HG02763 (cell line): ENCODE data around the gene HSPA8.
"Not testable (repeated sequence)": the region's sequence is repeated elsewhere in the genome, so short reads cannot be mapped to it uniquely, and the experiment has no call there.

ENCODE experiments used
- ATAC-seq: cut with Tn5 transposase; IDR thresholded peaks from one replicate; pipeline ENCODE4 v1.9.1; 2021; ENCODE audit warnings: mild to moderate bottlenecking, moderate library complexity; ENCODE audit not compliant: unreplicated experiment

HSPA8 gene

GRCh38 chr11:123072762-123073161 lies 10.8 kb upstream of the HSPA8 start:
- no peak for ATAC-seq

GRCh38 chr11:123072332-123072761 lies 10.4 kb upstream of the HSPA8 start:
- no peak for ATAC-seq

GRCh38 chr11:123069908-123070821 lies 8.2 kb upstream of the HSPA8 start:
- ATAC-seq, result peak; percentile 59

DNA sequence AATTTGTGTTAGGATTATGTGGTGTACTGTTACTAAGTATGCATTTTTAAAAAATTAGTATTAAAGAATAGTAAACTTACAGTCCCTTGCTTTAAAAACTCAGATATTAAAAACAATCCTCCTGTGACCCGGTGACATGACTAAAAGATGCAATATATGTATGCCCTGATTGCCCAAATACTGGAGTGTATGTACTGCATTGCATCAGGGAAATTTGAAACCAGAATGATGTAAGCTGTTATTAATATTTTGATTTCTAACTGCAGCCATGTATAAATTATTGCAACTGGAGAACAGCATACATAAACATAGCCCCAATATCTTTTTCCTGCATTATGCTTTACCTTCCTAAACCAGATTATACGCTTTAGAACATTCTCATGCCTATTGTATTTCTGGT lies 3.7 kb upstream of the HSPA8 start:
- no peak for ATAC-seq

- ATAC-seq, result no peak
These were observed 2.1 kb upstream of the HSPA8 start for GRCh38 chr11:123063826-123064657.

GRCh38 chr11:123062892-123063825 lies 1.2 kb upstream of the HSPA8 start:
- ATAC-seq, result no peak

DNA sequence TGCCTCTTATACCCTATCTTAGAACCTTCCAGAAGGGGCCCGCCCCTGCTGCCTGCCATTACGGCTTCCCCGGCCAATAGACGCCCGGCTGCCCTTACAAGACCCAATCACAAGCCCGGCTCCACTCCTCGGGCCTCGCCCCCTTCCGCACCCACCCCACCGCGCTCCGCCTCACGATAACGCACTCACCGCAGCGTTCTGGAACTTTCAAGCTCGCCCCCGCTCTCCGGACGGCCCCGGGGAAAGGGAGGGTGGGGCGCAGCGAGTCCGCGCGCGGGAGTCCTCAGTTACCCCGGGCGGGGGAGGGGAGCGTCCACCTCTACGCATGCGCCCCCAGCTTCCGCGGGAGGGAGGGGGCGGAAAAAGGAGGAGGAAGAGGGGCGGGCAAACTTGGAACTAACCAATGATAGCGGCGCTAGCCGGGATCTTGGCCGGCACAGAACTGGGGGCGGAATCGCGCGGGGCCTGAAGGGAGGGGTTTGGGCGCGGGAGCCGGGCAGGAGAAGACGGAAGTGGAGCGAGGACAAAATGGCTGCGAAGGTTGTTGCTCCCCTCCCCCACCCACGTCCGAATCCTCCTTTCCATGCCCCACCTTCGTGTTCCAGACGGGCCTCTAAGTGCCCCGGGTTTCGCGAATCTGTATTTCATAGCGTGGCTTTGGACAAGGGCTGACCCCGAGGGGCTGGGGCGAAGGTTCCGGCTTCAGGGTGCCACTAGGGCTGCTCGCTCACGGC lies 389 bp upstream of the HSPA8 start:
- ATAC-seq, result peak; percentile 87

DNA sequence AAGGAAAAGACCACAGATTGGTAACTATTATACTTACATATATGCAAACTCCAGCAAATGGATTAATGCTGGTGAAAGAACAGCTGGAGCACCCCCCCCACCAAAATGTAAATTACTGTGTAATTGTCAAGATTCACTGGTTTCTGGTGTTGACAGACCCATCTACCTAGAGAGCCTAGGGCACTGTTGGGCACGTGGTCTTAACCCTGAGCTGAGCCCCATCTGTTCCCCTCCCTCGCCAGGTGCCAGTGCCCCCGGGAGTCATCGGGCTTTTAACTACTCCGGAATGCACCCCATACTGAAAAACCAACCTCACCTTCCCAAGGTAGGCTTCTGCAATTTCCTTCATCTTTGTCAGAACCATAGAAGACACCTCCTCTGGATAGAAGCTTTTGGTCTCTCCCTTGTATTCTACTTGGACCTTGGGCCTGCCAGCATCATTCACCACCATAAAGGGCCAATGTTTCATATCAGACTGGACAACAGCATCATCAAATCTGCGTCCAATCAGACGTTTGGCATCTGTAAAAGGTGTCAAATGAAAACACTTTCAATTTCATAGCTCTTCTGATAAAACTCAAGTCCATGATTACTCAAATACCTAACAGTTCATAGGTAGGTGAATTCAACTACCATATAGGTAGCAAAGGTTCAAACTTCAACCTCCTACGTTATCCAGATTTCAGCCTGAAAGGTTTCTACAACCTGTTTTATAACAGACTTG lies 1.5 kb downstream of the HSPA8 start:
- ATAC-seq, result no peak

DNA sequence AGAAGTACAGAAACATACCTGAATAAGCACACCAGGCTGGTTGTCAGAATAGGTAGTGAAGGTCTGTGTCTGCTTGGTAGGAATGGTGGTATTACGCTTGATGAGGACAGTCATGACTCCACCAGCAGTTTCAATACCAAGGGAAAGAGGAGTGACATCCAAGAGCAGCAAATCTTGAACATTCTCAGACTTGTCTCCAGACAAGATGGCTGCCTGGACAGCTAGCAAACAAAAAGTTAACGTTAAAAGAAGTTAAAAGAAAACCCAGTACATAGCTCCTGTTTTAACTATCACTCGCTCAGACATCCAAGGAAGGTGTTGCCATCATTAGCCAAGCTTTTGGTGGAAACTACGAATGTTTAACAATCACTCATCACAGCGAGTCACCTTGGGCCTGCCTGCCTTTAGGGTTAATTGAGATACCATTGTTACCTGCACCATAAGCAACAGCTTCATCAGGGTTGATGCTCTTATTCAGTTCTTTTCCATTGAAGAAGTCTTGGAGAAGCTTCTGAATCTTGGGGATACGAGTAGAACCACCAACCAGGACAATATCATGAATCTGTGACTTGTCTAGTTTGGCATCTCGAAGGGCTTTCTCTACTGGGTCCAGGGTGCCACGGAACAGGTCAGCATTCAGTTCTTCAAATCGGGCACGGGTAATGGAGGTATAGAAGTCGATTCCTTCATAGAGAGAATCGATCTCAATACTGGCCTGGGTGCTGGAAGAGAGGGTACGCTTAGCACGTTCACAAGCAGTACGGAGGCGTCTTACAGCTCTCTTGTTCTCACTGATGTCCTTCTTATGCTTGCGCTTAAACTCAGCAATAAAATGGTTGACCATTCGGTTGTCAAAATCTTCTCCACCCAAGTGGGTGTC lies 2.7 kb downstream of the HSPA8 start:
- ATAC-seq, result not testable (repeated sequence)

DNA sequence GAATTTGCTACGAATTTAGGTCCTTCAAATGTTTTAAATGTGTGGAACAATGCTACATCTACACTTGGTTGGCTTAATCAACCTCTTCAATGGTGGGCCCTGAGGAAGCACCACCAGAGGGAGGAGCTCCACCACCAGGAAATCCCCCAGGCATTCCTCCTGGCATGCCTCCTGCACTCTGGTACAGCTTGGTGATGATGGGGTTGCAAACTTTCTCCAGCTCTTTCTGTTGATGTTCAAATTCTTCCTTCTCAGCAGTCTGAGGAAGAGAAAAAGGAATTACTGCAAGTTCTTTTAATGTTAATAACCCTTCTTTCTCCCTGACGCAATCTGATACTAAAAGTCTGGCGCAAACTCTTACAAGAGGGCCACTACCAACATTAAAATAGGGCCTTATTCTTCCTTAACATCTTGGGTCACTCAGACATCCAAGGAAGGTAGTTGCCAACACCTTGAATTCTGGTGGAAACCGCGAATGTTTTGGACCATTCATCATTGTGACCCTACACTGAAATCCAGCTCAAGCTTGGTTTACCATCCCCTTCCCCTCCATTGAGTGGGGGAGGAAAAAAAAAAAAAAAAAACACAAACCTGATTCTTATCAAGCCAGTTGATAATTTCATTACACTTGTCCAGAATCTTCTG lies 4.2 kb downstream of the HSPA8 start:
- ATAC-seq, result no peak

DNA sequence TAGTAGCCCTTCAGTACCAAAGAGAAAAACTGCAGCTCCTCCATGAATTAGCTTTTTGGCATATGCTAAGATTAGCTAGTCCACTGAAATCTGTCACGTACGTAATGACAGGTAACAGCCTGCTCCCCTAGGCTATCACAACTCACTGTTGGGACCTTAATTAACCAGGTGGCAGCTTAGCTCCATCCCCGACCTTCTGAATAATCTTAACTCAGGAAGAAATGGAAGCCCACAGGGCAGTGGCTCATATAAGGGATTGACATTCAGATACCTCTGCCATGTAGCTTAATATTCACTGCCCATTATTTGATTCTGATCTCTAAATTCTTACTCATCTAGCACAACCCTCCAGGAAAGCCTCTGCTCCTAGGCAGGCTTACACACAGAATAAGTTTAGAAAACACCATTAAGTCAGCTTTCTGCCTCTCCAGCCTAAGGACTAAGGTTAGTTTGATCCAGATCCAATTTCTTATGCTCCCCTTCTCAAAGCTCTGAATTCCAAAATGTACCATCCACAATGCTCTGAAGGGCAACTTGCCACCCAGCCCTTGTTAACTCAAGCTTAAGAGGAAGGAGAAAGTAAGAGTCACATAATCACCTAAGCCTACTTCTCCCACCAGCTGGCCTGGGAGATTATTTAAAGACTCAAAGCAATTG lies 5.0 kb downstream of the HSPA8 start:
- no peak for ATAC-seq

DNA sequence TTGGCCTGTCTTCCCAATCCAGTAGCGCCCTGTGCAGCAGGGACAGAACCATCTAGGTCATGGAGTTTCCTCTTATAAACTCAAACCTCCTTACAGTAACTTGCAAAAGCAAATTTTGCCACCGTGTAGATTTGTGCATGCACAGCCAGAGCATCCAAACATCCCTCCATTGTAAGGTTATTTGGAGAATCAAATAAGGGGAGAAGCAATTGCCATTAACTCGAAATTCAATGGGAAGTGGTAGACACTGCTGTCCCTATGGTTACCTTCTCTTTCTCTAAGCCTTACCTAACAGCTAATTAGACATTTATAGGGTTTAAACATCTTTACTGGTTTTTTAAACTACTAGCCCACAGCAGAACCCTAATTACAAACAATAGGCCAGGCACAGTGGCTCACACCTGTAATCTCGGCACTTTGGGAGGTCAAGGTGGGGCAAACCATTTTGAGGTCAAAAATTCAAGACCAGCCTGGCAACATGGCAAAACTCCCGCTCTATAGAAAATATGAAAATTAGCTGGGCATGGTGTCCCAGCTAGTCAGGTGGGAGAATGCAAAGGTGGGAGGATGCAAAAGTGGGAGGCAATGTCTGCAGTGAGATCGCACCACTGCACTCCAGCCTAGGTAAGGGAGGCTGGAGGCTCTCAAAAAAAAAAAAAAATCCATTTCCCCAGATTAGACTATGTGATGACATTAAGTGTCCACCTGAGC lies 6.6 kb downstream of the HSPA8 start:
- ATAC-seq, result no peak

GRCh38 chr11:123054301-123055065 lies 7.5 kb downstream of the HSPA8 start:
- peak; percentile 62 for ATAC-seq

DNA sequence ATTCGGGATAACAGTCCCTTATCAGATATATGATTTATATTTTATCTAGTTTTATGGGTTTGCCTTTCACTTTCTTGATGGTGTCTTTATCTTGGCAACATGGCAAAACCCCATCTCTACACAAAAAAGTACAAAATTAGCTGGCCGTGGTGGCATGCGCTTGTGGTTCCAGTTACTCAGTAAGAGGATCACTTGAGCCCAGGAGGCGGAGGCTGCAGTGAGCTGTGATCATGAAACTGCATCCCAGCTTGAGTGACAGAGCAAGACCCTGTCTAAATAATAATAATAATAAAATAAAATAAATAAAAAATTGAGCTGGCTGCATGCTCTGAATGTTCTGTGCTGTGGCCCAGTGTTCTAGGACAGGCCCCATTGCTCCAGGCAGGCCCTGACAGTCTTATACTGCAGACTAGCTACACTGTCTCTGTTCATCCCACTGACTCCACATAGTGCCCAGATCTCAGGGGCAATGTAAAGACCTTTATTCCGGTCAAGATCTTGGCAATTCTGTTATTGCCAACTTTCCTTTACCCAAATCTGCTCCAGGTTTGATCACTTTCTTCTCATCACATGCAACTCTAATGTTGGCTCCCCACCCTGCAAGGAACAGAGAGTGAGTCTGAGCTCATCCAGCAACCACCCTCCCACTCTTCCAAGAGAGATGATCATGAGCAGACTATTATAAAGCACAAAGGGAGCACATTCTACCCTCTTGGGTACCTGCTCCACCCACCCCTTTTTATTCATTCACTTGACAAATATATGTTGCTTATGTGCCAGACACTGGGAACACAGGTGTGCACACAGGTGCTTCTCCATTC lies 8.8 kb downstream of the HSPA8 start:
- no peak for ATAC-seq

DNA sequence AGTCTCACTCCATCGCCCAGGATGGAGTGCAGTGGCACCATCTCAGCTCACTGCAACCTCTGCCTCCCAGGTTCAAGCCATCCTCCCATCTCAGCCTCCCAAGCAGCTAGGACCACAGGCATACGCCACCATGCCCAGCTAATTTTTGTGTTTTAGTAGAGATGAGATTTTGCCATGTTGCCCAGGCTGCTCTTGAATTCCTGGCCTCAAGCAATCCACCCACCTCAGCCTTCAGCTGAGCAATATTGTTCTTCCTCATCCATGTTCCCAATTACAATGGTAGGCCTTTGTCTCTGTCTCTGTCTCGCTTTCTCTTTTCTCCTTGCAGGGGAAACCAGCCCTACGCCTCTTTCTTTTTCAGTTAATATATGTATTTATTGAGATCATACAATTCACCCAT lies 10.3 kb downstream of the HSPA8 start:
- no peak for ATAC-seq
